Islet of Langerhans (tissue), 1 donor: ENCODE results near the gene SLC15A3.
"Not testable (repeated sequence)": the region's sequence is repeated elsewhere in the genome, so short reads cannot be mapped to it uniquely, and the experiment has no call there.

Experiments
- FAIRE-seq: peaks from one replicate; lab custom pipeline; 2011; peaks lifted over from hg19 to GRCh38; lab: Jason Lieb, UNC

The SLC15A3 gene

GRCh38 chr11:60974726-60975125 lies 22.8 kb upstream of the SLC15A3 start:
- no peak for FAIRE-seq

- not testable (repeated sequence) for FAIRE-seq
Measured at GRCh38 chr11:60974316-60974715, 22.3 kb upstream of the SLC15A3 start.

- FAIRE-seq, result no peak
Measured at GRCh38 chr11:60973699-60974098, 21.7 kb upstream of the SLC15A3 start.

- no peak for FAIRE-seq
Measured at GRCh38 chr11:60972182-60973030, 20.4 kb upstream of the SLC15A3 start.

GRCh38 chr11:60971520-60971919 lies 19.5 kb upstream of the SLC15A3 start, which contains the start of gene CD6:
Gene CD6 (plus strand): TSS chr11:60971680. CDS start chr11:60971866, 186 bp downstream.
- no peak for FAIRE-seq

GRCh38 chr11:60970890-60971289 lies 18.9 kb upstream of the SLC15A3 start:
- FAIRE-seq, result no peak

GRCh38 chr11:60970369-60970774 lies 18.4 kb upstream of the SLC15A3 start:
- no peak for FAIRE-seq

- no peak for FAIRE-seq
Measured at GRCh38 chr11:60968223-60968622, 16.2 kb upstream of the SLC15A3 start.

GRCh38 chr11:60966890-60967289 lies 14.9 kb upstream of the SLC15A3 start:
- FAIRE-seq, result no peak

- FAIRE-seq, result no peak
Measured at GRCh38 chr11:60964801-60965200, 12.8 kb upstream of the SLC15A3 start.

GRCh38 chr11:60960405-60960804 lies 8.4 kb upstream of the SLC15A3 start:
- FAIRE-seq, result no peak

- FAIRE-seq, result no peak
Measured at GRCh38 chr11:60959431-60959830, 7.5 kb upstream of the SLC15A3 start.

- no peak for FAIRE-seq
Measured at GRCh38 chr11:60957188-60957587, 5.2 kb upstream of the SLC15A3 start.

- no peak for FAIRE-seq
Measured at GRCh38 chr11:60955571-60955970, 3.6 kb upstream of the SLC15A3 start.

GRCh38 chr11:60954421-60954820 lies 2.4 kb upstream of the SLC15A3 start:
- no peak for FAIRE-seq

- no peak for FAIRE-seq
Measured at GRCh38 chr11:60953781-60954180, 1.8 kb upstream of the SLC15A3 start.

- no peak for FAIRE-seq
Measured at GRCh38 chr11:60952742-60953170, 780 bp upstream of the SLC15A3 start.

GRCh38 chr11:60951606-60951903 lies 421 bp downstream of the SLC15A3 start:
- no peak for FAIRE-seq

GRCh38 chr11:60950933-60951605 lies 907 bp downstream of the SLC15A3 start:
- no peak for FAIRE-seq

- FAIRE-seq, result no peak
Measured at GRCh38 chr11:60950024-60950423, 2.0 kb downstream of the SLC15A3 start.

GRCh38 chr11:60948250-60948649 lies 3.7 kb downstream of the SLC15A3 start:
- no peak for FAIRE-seq

GRCh38 chr11:60947700-60948099 lies 4.3 kb downstream of the SLC15A3 start:
- no peak for FAIRE-seq

- no peak for FAIRE-seq
Measured at GRCh38 chr11:60946601-60947264, 5.2 kb downstream of the SLC15A3 start.
